Psoas muscle (tissue), 8 donors: Measurements from ENCODE around the gene FPR2. TPM values are rescaled to one million over a fixed set of nuclear protein-coding genes. Genes with fewer than 3 reads are reported as not detected.

Source experiments
- ATAC-seq, 4 donors: fragments of 200-7000 bp; cut with Tn5 transposase; one replicate each; pipeline ENCODE4 v1.9.1; 2020; ENCODE audit warnings: moderate library complexity in 3 of 4, mild to moderate bottlenecking in 2 of 4
- DNase-seq, 2 donors: peaks; one replicate each; pipeline ENCODE4 v3.0.0-alpha.2; 2020
- H3K27ac ChIP-seq: fragments of 200-600 bp; one replicate; pipeline ENCODE4 v1.8.0; 2022
- H3K27me3 ChIP-seq, 3 donors: fragments of 200-600 bp in 1 of 3; one replicate each; pipeline versions ENCODE4 v1.6.1 to v1.8.0; 2013 to 2022; ENCODE audit warnings: low read length in 2 of 3, mild to moderate bottlenecking in 2 of 3, moderate library complexity in 1 of 3; ENCODE audit not compliant: insufficient read depth in 3 of 3
- H3K36me3 ChIP-seq, 2 donors: fragments of 200-600 bp in 1 of 2; one replicate each; pipeline versions ENCODE4 v1.6.1 to v1.8.0; 2013 to 2022; ENCODE audit warnings: low read depth in 1 of 2, mild to moderate bottlenecking in 1 of 2, moderate library complexity in 1 of 2; ENCODE audit not compliant: insufficient read depth in 1 of 2
- H3K4me1 ChIP-seq: fragments of 200-600 bp; one replicate; pipeline ENCODE4 v1.8.0; 2022
- H3K4me3 ChIP-seq: fragments of 200-600 bp; one replicate; pipeline ENCODE4 v1.8.0; 2022; ENCODE audit warnings: mild to moderate bottlenecking
- H3K9me3 ChIP-seq: fragments of 200-600 bp; one replicate; pipeline ENCODE4 v1.8.0; 2022
- CTCF ChIP-seq: fragments of 200-600 bp; IDR thresholded peaks from one replicate; pipeline ENCODE4 v1.8.0; 2022; ENCODE audit warnings: antibody characterized with exemption
- WGBS, 3 donors: extraction: QIAGEN DNeasy Blood & Tissue Kit; methylation state at CpG; one replicate each; pipeline versions ENCODE4 v1.1.6 to v1.1.7; 2013; 5-methylcytosine and 5-hydroxymethylcytosine counted together
- intact Hi-C, 2 donors: fragments of 100-400 bp; cut with DNase I; formaldehyde crosslinking; loops; one replicate each; pipeline versions ENCODE4 v1.11.0 to v1.14.2; 2022
- polyA plus RNA-seq, 3 donors: library from polyadenylated mRNA; stranded (reverse); fragments of 200-250 nt; gene quantifications; one replicate each; pipeline ENCODE4 v1.2.3, GENCODE V29; 2013
- total RNA-seq, 4 donors: library from RNA; stranded (reverse); fragmentation: NEBNext Ultra II Directional in 2 of 4; extraction: Animal tissue kit (Norgen Biotek cat#: 25700) in 2 of 4; gene quantifications; one replicate each; pipeline versions ENCODE4 v1.2.1 to v1.2.4, GENCODE V29; 2021 to 2023
- donor health status: healthy with polysubstance abuse.
- donor health status: DM: no; HTN: no; CAD: no; lungs with moderate emphysema.
- donor health status: Bipolar disorder and iron deficiency.
- donor health status: healthy.
- donor health status: DM: yes; HTN: yes; CAD: no.
- donor health status: DM: no; HTN: no; CAD: no.
- donor health status: DM: no; HTN: no; CAD: no.
- donor health status: DM: yes; HTN: yes; CAD: no.

The FPR2 gene
- total and polyA plus RNA-seq, 7 donors, result 0.06 to 0.98 (median 0.30) TPM

GRCh38 chr19:51799774-51800472 lies 38.9 kb downstream of the FPR2 start:
- peak overlapping the region; percentile 41 for H3K27ac ChIP-seq
- 67 to 77% (median 70%) methylated on average over 13 of the region's 13 CpGs for WGBS, 3 donors
- no peak for DNase-seq

GRCh38 chr19:51800473-51801244 lies 39.7 kb downstream of the FPR2 start:
- no peak overlapping the region for H3K27ac ChIP-seq
- no peaks in the 10 kb centered on the region for H3K9me3 ChIP-seq
- ATAC-seq, result no peak
- DNase-seq, result no peak
- H3K4me3 ChIP-seq, result no peak overlapping the region
- no peak for TF ChIP-seq CTCF
- H3K36me3 ChIP-seq, result no peaks in the 10 kb centered on the region
- H3K4me1 ChIP-seq, result no peaks in the 10 kb centered on the region
- 71 to 82% (median 74%) methylated on average over 7 of the region's 7 CpGs for WGBS, 3 donors
- peaks cover 0 to 3% (median 3%) of the 10 kb centered on the region in 3 donors for H3K27me3 ChIP-seq
- intact Hi-C loops, result no loop called here

More at GRCh38 chr19:51799774-51800472, 38.9 kb downstream of the FPR2 start:
- Histone ChIP-seq H3K9me3 (no peaks in the 10 kb centered on the region), H3K36me3 (no peaks in the 10 kb centered on the region), H3K4me1 (no peaks in the 10 kb centered on the region), H3K4me3 (no peak overlapping the region), H3K27me3 (peaks cover 0 to 3% (median 3%) of the 10 kb centered on the region in 3 donors)
- intact Hi-C loops, result no loop called here
- peak in 2 of 4 donors; percentile 8 to 27 for ATAC-seq
- no peak for TF ChIP-seq CTCF

DNA sequence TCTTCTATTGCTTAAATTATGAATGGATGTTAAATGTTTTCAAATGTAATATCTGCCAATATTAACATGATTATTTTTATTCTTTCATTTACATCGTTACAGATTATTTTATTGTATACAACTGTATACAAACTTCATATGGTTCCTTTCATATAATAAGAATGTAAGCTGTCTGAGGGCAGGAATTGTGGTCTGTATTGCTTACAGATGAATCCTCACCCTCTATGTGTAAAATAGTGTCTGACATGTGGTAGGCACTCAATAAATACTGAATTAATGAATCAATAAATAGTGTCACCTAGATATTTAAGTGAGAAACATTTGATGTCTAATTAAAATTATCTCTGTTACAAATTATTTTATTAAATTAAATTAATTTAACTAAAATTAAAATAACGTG lies 41.8 kb downstream of the FPR2 start:
- intact Hi-C loops, result no loop called here
- Histone ChIP-seq H3K36me3 (no peaks in the 10 kb centered on the region), H3K4me3 (no peak overlapping the region), H3K27ac (no peak overlapping the region), H3K27me3 (no peaks in the 10 kb centered on the region), H3K4me1 (no peaks in the 10 kb centered on the region), H3K9me3 (no peaks in the 10 kb centered on the region)
- no peak for TF ChIP-seq CTCF
- no peak for ATAC-seq
- 70 to 74% (median 70%) methylated on average over 2 of the region's 2 CpGs for WGBS, 3 donors
- no peak for DNase-seq

DNA sequence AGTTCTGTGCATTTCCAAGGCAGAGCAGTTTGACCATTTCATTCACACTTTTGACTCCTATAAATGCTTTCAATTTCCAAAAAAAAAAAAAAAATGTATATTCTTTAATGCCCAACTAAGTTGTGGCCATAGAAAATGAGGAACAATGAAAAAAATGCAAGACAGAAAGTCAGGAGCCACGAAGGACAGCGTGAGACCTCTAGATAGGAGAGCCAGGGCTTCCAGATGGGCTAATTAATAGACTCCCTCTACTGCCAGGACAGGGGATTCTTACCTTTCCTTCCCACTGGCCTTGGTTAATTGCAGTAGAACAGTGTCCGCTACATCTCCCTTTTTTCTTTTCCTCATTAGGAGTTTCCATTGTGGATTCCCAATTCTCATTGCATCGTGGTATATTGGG lies 42.5 kb downstream of the FPR2 start:
- WGBS, 3 donors, result 74 to 76% (median 76%) methylated on average over 4 of the region's 4 CpGs
- no peak for DNase-seq
- no peak overlapping the region for H3K4me3 ChIP-seq
- H3K36me3 ChIP-seq, result no peaks in the 10 kb centered on the region
- intact Hi-C loops, result no loop called here
- no peak for TF ChIP-seq CTCF
- no peak overlapping the region for H3K27ac ChIP-seq
- ATAC-seq, result no peak
- H3K27me3 ChIP-seq, result no peaks in the 10 kb centered on the region
- H3K9me3 ChIP-seq, result no peaks in the 10 kb centered on the region
- H3K4me1 ChIP-seq, result no peaks in the 10 kb centered on the region
